Fibroblast of lung (primary cell): ENCODE measurements around the gene BAIAP2. TPM values are rescaled to one million over a fixed set of nuclear protein-coding genes. Genes with fewer than 3 reads are reported as not detected.

ENCODE experiments used
- DNase-seq, 2 donors: peaks; one replicate each; pipeline versions ENCODE4 v3.0.0 to v3.0.0-alpha.2; 2010; ENCODE audit warnings: low read depth in 2 of 2
- H2AFZ ChIP-seq: 2 replicates; pipeline ENCODE4 v1.5.1; 2012; ENCODE audit warnings: low read length, control low read depth, inconsistent platforms
- H3K27ac ChIP-seq: 2 replicates; pipeline ENCODE4 v1.5.1; 2011; ENCODE audit warnings: low read length, control low read depth; ENCODE audit not compliant: insufficient read depth
- H3K27me3 ChIP-seq: 2 replicates; pipeline ENCODE4 v1.5.1; 2011; ENCODE audit warnings: mild to moderate bottlenecking, low read length; ENCODE audit not compliant: control insufficient read depth, insufficient read depth
- H3K36me3 ChIP-seq: 2 replicates; pipeline ENCODE4 v1.5.1; 2011; ENCODE audit warnings: low read length; ENCODE audit not compliant: control insufficient read depth, insufficient read depth
- H3K4me1 ChIP-seq: 2 replicates; pipeline ENCODE4 v1.5.1; 2011; ENCODE audit warnings: low read length; ENCODE audit not compliant: control insufficient read depth, insufficient read depth; ENCODE audit errors: extremely low read depth
- H3K4me2 ChIP-seq: 2 replicates; pipeline ENCODE4 v1.5.1; 2011; ENCODE audit warnings: low read length, control low read depth; ENCODE audit not compliant: insufficient read depth; ENCODE audit errors: extremely low read depth
- H3K4me3 ChIP-seq, 4 experiments: fragments of 200-600 bp in 1 of 4; sonication (generic) in 1 of 4; replicated peaks in 1 of 4; 2 replicates each; pipeline ENCODE4 v1.5.1; 2011 to 2016; ENCODE audit warnings: low read length in 4 of 4, low read depth in 3 of 4, mild to moderate bottlenecking in 3 of 4, control low read depth in 2 of 4, inconsistent platforms in 1 of 4, mixed read lengths in 1 of 4; ENCODE audit not compliant: insufficient read depth in 1 of 4; ENCODE audit errors: control extremely low read depth in 1 of 4
- H3K79me2 ChIP-seq: 2 replicates; pipeline ENCODE4 v1.5.1; 2012; ENCODE audit warnings: mild to moderate bottlenecking, low read length, inconsistent platforms; ENCODE audit not compliant: control insufficient read depth, insufficient read depth
- H3K9ac ChIP-seq: 2 replicates; pipeline ENCODE4 v1.5.1; 2011; ENCODE audit warnings: mild to moderate bottlenecking, low read length, control low read depth; ENCODE audit not compliant: insufficient read depth
- H3K9me3 ChIP-seq: 2 replicates; pipeline ENCODE4 v1.5.1; 2012; ENCODE audit warnings: low read depth, low read length; ENCODE audit not compliant: control insufficient read depth, insufficient read depth
- H4K20me1 ChIP-seq: 2 replicates; pipeline ENCODE4 v1.5.1; 2011; ENCODE audit warnings: low read length; ENCODE audit not compliant: control insufficient read depth, insufficient read depth; ENCODE audit errors: extremely low read depth
- CTCF ChIP-seq, 2 donors: IDR thresholded peaks in 1 of 2; conservative IDR thresholded peaks in 1 of 2; 1 replicate in 1 of 2; 2 replicates in 1 of 2; pipeline ENCODE4 v1.5.1; 2011 to 2012; ENCODE audit warnings: low read length in 2 of 2, control low read depth in 1 of 2, inconsistent platforms in 1 of 2, low read depth in 1 of 2, mild to moderate bottlenecking in 1 of 2
- EZH2 ChIP-seq: IDR thresholded peaks from 2 replicates; pipeline ENCODE4 v1.5.1; 2012; ENCODE audit warnings: low read length, control low read depth, mild to moderate bottlenecking; ENCODE audit errors: missing control alignments
- polyA plus RNA-seq, 2 donors: library from polyadenylated mRNA; depleted of rRNA in 1 of 2; stranded (reverse) in 1 of 2; unstranded in 1 of 2; fragments of >200 nt; gene quantifications; 2 replicates each; pipeline ENCODE4 v1.2.1, GENCODE V29; 2011 to 2012; ENCODE audit warnings: missing spikeins in 1 of 2
- total RNA-seq: library from RNA; depleted of rRNA; stranded (reverse); fragments of >200 nt; gene quantifications from 2 replicates; pipeline ENCODE4 v1.2.1, GENCODE V29; 2014

Gene BAIAP2
- total and polyA plus RNA-seq, 2 donors (not counting 1 experiment from before 2014, with no cell fraction given): 6.0 to 13.4 TPM

- H3K27ac ChIP-seq: no peak overlapping the region
- no peaks in the 10 kb centered on the region for H3K9me3 ChIP-seq
- no peak overlapping the region for H3K4me3 ChIP-seq
- no peak overlapping the region for H2AFZ ChIP-seq
- no peaks in the 10 kb centered on the region for H3K79me2 ChIP-seq
- no peak overlapping the region for H3K4me2 ChIP-seq
- peaks cover 3% of the 10 kb centered on the region for H3K4me1 ChIP-seq
- TF ChIP-seq EZH2: no peak
- no peak for TF ChIP-seq CTCF (conservative IDR thresholded peaks at IDR 0.05 in 1 of 2, IDR thresholded peaks at IDR 0.05 in 1 of 2; ENCODE audit: low read depth in 1 of 2, low read length in 2 of 2)
- no peaks in the 10 kb centered on the region for H4K20me1 ChIP-seq
- no peak overlapping the region for H3K9ac ChIP-seq
- peaks cover 10% of the 10 kb centered on the region for H3K27me3 ChIP-seq
- peaks cover 2% of the 10 kb centered on the region for H3K36me3 ChIP-seq
- DNase-seq: no peak
Measured at GRCh38 chr17:81031566-81032550, 3.1 kb upstream of the BAIAP2 start.

- peaks cover 3% of the 10 kb centered on the region for H3K4me1 ChIP-seq
- H3K4me3 ChIP-seq: no peak overlapping the region
- TF ChIP-seq CTCF (conservative IDR thresholded peaks at IDR 0.05 in 1 of 2, IDR thresholded peaks at IDR 0.05 in 1 of 2; ENCODE audit: low read depth in 1 of 2, low read length in 2 of 2) (no peak), EZH2 (no peak)
- no peak overlapping the region for H3K4me2 ChIP-seq
- H3K9ac ChIP-seq: no peak overlapping the region
- no peak for DNase-seq
- peaks cover 6% of the 10 kb centered on the region for H3K79me2 ChIP-seq
- no peak overlapping the region for H3K27ac ChIP-seq
- peaks cover 2% of the 10 kb centered on the region for H3K36me3 ChIP-seq
- H4K20me1 ChIP-seq: no peaks in the 10 kb centered on the region
- peaks cover 6% of the 10 kb centered on the region for H3K27me3 ChIP-seq
- no peak overlapping the region for H2AFZ ChIP-seq
- no peaks in the 10 kb centered on the region for H3K9me3 ChIP-seq
Measured at GRCh38 chr17:81032641-81033480, 2.1 kb upstream of the BAIAP2 start.
